Astrocyte of the cerebellum (primary cell): ENCODE data around the gene ELP4.

Experiments used
- DNase-seq: peaks from one replicate; pipeline ENCODE4 v3.0.0-alpha.2; 2011; ENCODE audit warnings: low read depth
- H3K4me3 ChIP-seq: 2 replicates; pipeline ENCODE4 v1.5.1; 2011; ENCODE audit warnings: mild to moderate bottlenecking, low read depth, low read length, moderate library complexity
- in situ Hi-C: cut with HindIII; loops from 2 replicates; pipeline ENCODE4 v1.10.0; 2017; ENCODE audit warnings: low sequenced_read_pairs
- TF ChIP-seq, protein P1 (sequence below): IDR thresholded peaks from 2 replicates; pipeline ENCODE4 v1.5.1; 2012; ENCODE audit warnings: low read length, low read depth, moderate library complexity, mild to moderate bottlenecking; ENCODE audit errors: missing control alignments

The ELP4 gene

DNA sequence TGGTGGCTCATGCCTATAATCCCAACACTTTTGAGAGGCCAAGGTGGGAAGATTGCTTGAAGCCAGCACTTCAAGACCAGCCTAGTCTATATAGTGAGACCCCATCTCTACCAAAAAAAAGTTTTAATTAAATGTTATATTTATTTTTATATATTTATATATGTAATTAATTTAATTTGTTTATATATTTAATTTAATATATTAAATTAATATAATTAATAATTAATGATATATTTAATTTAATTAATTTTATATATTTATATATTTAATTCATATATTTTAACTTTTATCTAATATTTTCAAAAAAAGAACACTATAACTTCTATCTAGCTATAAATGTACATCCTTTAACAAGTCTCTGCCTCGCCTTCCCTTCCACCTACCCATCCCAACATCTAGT is 196.8 kb downstream of the ELP4 start:
- in situ Hi-C loops = no loop called here
- TF ChIP-seq, protein P1, sequence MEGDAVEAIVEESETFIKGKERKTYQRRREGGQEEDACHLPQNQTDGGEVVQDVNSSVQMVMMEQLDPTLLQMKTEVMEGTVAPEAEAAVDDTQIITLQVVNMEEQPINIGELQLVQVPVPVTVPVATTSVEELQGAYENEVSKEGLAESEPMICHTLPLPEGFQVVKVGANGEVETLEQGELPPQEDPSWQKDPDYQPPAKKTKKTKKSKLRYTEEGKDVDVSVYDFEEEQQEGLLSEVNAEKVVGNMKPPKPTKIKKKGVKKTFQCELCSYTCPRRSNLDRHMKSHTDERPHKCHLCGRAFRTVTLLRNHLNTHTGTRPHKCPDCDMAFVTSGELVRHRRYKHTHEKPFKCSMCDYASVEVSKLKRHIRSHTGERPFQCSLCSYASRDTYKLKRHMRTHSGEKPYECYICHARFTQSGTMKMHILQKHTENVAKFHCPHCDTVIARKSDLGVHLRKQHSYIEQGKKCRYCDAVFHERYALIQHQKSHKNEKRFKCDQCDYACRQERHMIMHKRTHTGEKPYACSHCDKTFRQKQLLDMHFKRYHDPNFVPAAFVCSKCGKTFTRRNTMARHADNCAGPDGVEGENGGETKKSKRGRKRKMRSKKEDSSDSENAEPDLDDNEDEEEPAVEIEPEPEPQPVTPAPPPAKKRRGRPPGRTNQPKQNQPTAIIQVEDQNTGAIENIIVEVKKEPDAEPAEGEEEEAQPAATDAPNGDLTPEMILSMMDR = no peak
- no peak for DNase-seq

DNA sequence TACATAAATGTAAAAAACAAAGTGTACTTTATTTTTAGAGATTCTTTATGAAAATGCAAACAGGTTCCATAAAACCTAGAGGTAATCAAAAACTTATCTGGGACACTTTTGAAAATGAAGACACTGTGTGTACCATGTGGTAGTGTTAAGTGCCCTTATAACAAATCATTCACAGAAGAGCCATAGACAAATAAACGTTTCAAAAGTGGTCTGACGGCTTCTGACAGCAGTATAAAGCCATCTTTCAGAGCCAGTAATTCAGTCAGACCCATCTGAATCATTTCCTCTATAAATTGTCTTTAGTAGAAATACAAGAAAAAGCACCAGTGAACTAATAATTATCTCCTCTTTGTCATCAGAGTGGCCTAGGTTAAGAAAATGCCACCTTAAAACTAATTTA is 201.6 kb downstream of the ELP4 start:
- in situ Hi-C loops = no loop called here
- TF ChIP-seq, protein P1 = no peak
- no peak overlapping the region for H3K4me3 ChIP-seq
- DNase-seq = no peak

More for the DNA sequence above, 196.8 kb downstream of the ELP4 start:
- no peak overlapping the region for H3K4me3 ChIP-seq

DNA sequence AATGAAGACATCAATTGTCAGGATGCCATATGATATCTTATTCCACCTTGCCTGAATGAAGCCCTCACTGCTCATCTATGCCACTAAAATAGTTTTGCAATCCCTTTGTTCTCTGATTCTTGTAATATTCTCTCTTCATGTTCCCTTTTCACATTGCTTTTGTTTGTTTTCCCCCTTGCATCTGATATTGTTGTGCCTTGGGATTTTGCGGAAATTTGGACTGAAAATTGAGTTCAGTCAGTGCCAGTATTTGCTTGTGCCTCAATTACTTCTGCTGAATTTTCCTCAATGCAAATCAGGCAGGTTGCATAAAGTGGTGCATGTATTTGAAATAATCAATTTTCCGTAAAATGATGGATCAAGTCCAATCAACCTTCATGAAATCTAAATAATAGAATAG is 203.3 kb downstream of the ELP4 start:
- no peak overlapping the region for H3K4me3 ChIP-seq
- in situ Hi-C loops = no loop called here
- no peak for DNase-seq
- TF ChIP-seq, protein P1 = no peak

DNA sequence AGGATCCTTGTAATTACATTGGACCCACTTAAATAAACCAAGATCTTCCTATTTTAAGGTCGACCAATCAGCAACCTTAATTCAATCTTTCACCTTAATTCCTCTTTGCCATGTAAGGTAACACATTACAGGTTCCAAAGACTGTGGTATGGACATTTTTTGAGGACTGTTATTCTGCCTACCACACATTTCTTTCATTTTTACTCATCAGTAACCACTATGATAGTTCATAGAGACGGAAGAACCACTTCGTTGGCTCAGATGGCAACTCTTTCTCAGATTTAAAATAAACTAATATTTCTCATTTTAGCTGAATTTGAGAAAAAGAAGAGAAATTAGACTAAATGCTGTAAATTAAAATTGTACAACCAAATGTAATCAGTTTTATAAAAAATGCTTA is 205.3 kb downstream of the ELP4 start:
- no peak for DNase-seq
- TF ChIP-seq, protein P1 = no peak
- in situ Hi-C loops = no loop called here
- H3K4me3 ChIP-seq = no peak overlapping the region

DNA sequence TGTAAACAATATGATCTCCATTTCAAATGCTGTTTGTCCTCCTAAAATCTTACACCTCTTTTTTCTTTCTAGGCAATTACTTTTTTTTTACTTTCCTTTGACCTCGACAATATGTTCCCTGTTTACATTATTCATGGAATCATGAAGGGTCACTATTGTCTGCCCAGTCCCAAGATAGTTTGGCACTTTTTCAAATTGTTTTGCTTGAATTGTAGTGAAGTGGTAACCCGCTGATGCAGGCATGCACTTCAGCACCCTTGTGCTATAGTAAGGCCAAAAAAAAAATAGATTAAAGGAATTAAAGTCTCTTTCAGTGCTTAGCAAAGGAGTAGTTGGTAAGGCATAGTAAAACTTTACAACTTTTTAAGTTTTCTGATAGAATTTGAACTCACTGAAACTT is 210.7 kb downstream of the ELP4 start:
- no peak for DNase-seq
- TF ChIP-seq, protein P1 = no peak
- in situ Hi-C loops = no loop called here
- no peak overlapping the region for H3K4me3 ChIP-seq

DNA sequence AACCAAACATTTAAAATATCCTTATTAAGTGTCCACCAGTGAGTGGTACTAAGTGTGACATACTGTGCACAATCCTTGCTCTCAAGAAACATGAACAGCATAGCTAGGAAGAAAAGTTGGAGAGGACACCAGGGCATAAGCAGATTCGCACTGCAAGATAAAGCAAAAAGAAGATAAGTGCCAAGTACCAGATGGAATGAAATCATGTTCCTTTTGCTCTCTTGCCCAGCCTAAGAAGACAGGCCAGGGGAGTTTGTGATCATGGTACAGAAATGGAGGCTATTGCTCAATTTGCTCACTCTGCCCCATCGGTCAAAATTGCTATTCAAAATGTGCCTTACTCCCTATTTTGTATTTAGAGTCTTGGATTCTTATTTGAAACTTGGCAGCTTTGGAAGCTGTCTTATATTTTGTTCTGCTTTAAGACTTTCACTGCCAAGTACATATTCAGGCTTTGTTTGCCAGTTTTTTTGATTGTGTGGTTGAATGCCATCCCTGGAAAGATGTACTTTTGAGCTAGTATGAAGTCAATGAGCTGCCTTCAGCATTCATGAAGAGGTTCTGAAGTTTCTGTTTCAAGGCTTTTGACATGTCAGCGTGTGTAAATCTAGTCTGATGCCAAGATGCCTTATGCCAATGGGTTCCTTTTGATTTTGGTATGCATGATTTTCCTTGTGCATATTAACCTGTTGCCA is 211.3 kb downstream of the ELP4 start:
- in situ Hi-C loops = no loop called here
- H3K4me3 ChIP-seq = no peak overlapping the region
- TF ChIP-seq, protein P1 = no peak
- DNase-seq = no peak

DNA sequence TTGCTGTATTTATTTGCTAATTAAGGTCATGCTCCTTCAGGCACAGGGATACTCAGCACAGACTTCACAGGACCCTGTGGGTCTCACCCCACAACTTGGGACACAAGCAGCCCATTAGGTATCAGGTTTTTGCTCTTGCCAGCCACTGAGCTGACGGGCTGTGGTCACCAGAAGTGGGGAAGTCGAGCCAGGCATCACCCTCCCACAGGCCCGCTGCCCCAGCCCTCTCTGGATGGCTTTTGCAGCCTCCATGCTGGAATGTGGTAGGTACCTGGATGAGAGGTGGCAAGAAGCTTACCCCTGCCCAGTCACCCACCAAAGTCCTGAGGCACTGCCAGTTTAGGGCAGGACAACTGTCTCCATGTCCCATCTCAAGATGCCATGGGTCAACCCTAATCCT is 213.2 kb downstream of the ELP4 start:
- TF ChIP-seq, protein P1 = no peak
- DNase-seq = no peak
- in situ Hi-C loops = no loop called here

More for the DNA sequence above, 213.2 kb downstream of the ELP4 start:
- H3K4me3 ChIP-seq = no peak overlapping the region
